Stimulated activated CD4-positive, alpha-beta T cell treated with anti-CD3 and anti-CD28 coated beads, TNF-alpha, amount 100 ng/mL, for 48 hours (primary cell): Measurements from ENCODE around the gene ETNK1.
A peak's percentile ranks its signal among the peaks of the same experiment; 100 is the strongest.
"Not testable (repeated sequence)": the region's sequence is repeated elsewhere in the genome, so short reads cannot be mapped to it uniquely, and the experiment has no call there.

ENCODE experiments used
- DNase-seq, 3 donors: peaks; one replicate each; pipeline ENCODE4 v3.0.0-alpha.2; 2020; ENCODE audit warnings: low read depth in 3 of 3

Gene ETNK1, protein sequence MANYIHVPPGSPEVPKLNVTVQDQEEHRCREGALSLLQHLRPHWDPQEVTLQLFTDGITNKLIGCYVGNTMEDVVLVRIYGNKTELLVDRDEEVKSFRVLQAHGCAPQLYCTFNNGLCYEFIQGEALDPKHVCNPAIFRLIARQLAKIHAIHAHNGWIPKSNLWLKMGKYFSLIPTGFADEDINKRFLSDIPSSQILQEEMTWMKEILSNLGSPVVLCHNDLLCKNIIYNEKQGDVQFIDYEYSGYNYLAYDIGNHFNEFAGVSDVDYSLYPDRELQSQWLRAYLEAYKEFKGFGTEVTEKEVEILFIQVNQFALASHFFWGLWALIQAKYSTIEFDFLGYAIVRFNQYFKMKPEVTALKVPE

DNA sequence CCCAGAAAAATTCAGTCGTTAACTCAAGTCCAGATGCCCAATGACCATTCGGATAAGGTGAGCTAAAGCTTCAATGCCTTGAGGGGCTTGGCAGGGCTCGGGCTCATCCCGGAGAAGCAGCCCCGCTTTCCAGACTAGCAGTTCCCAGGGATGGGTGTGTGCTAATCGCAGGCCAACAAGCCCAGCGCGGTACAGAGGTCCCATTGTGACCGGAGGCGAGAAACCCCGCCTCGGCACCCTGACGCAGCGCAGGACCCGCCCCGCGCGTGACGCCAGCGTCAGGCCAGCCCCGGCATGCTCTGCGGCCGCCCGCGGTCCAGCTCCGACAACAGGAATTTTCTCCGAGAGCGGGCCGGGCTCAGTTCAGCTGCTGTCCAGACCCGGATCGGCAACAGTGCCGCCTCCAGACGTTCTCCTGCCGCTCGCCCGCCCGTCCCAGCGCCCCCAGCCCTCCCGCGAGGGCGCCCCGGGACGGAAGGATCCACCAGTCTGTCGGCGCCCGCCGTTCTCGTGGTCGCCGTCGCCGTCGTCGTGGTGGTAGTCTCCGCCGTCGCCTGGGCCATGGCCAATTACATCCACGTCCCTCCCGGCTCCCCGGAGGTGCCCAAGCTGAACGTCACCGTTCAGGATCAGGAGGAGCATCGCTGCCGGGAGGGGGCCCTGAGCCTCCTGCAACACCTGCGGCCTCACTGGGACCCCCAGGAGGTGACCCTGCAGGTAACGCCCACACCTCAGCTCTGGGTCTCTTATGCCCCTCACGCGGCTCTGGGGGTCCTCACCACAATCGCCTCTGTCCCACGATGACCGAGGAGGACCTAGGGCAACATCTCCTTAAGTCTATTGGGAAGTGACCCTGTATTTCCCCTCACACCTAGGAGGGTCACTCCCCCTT lies at the start of gene ETNK1:
Gene ETNK1, plus strand, starts transcription at position 302 of the 892 bp plus-strand sequence. Its CDS starts 260 bp downstream, at position 562.
- DNase-seq, result peak; percentile 71 to 81 (median 77)

DNA sequence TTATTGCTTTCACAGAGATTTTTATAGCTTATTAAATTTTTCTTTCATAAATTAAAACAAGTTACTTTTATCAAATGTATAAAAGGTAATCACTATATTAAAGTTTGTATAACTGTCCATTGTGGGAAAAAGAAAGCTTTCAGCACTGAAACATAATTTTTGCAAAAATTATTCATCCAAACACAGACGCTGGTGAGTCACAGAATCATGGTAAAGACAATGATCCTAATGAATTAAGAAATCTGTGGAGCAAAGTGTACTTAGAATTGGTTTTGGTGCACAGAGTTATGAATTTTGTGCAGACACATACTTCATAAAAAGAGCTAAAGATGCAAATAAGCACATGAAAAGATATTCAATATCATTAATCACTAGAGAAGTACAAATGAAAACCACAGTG lies 48.9 kb upstream of the ETNK1 start:
- no peak for DNase-seq

DNA sequence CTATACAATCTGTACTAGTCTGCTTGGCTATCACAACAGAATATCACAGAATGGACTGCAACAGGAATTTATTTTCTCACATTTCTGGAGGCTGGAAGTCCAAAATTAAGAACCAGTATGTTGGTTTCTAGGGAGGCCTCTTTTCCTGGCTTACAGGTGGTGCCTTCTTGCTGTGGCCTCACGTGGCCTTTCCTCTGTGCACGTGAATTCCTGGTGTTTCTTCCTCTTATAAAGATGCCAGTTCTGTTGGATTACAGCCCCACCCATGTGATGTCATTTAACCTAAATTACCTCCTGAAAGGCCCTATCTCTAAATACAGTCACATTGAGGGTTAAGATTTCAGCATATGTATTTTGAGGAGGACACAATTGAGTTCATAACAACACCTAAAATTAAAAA lies 48.5 kb upstream of the ETNK1 start:
- DNase-seq, result no peak

DNA sequence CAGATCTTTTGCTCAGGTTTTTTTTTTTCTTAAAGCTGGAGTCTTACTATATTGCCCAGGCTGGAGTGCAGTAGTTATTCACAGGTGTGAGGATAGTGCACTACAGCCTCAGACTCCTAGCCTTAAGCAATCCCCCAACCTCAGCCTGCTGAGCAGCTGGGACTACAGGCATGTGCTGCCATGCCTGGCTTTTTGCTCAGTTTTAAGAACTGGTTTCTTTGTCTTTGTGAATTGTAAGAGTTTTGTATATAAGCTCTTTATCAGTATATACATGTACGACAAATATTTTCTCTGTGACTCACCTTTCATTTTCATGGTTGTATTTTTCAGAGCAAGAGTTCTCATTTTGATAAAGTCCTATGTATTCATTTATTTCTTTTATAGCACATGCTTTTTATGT lies 47.3 kb upstream of the ETNK1 start:
- DNase-seq, result no peak

DNA sequence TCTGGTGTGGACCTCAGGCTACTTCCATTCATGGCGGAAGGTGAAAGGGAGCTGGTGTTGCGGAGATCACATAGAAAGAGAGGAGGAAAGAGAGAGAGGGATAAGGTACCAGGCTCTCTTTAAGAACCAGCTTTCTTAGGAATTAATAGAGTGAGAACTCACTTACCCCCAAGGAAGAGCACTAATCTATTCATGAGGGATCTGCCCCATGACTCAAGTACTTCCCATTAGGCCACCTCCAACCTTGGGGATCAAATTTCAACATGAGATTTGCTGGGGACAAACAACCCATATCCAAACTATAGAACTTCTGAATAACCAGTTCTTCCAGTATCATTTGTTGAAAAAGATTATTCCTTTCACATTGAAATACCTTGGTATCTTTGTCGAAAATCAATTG lies 46.6 kb upstream of the ETNK1 start:
- no peak for DNase-seq

DNA sequence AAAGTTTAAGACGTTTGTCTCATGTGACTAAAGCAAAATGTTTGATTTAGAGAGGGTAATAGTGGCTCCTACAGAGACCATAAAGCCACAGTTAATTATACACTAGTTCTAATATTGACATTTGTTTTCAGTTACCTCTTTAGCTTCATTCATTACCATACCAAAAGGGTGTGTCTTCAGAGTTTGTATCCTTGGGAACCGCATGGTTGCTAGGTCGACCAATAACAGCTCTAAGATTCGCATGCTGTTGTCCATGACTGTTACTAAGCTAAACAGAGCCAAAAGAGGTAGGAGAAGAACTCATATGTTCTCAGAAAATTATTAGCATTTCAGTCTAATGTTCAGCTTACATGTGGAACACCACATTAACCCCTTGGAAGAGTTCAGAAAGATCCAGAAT lies 36.2 kb upstream of the ETNK1 start:
- no peak for DNase-seq

DNA sequence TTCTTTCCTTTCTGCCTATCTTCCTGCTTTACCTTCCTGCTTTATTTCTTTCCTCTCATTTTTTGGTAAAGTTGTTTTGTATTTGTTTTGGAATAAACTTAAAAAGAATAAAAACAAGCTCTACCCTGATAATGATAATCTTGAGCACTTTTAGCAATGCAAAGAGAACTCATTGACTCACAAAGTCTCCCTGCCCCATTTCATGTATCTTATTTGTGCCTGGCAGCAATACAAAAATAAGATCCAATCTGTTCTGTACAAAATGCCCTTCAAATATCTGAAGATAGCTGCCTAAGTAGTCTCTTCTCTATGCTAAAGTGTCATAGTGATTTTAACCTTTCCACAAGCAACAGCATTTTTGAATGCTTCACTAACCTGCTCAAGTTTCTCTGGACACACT lies 31.1 kb upstream of the ETNK1 start:
- no peak for DNase-seq

DNA sequence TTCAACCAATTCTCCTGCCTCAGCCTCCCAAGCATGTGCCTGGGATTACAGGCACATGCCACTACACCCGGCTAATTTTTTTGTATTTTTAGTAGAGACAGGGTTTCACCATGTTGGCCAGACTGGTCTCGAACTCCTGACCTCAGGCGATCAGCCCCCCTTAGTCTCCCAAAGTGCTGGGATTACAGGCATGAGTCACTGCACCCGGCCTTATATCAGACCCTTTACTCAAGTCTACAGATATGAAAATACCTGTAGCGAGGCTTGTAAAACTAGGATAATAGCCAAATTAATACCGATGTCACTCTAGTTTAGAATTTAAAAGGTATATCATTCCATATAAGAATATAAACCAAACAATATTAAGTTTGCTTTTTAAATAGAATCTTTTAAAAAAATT lies 27.4 kb upstream of the ETNK1 start:
- not testable (repeated sequence) for DNase-seq

DNA sequence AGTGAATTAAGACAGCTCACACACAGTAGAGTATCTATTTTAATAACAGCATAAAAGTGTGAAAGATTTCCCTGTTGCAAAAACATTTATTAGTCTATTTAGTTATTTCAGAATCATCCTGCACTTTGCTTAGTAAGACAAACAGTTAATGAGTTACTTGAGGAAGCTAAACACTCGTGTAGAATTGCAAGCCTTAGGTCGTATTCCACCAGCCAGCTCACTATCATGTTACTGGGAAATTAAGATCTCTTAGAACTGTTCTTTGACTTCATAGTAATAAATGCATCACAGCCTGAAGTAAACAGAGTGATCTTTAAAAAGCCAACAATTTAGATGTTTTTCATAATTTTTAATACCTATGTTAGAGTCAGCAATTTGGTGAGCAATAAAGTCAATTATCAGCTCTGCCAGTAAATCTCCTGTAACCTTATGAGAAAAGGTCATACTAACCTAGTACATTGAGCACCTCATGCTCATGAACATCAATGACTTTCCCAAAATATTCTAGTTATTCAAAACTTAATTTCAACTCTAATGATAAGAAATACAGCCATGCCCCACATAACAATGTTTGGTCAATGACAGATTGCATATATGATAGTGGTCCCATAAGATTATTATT lies 26.7 kb upstream of the ETNK1 start:
- DNase-seq, result no peak

DNA sequence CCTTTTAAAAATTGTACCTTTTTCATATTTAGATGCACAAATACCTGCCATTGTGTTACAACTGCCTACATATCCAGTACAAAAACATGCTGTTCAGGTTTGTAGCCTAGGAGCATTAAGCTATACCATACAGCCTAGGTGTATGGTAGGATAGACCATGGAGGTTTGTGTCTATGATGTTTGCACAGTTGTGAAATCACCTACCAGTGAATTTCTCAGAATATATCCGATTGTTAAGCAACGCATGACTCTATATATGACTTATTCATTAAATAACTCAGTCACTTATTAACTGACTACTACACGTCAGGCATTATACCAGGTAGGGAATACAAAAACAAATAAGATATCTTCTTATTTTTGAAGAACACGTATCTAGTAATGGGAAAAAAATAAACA lies 26.2 kb upstream of the ETNK1 start:
- no peak for DNase-seq

DNA sequence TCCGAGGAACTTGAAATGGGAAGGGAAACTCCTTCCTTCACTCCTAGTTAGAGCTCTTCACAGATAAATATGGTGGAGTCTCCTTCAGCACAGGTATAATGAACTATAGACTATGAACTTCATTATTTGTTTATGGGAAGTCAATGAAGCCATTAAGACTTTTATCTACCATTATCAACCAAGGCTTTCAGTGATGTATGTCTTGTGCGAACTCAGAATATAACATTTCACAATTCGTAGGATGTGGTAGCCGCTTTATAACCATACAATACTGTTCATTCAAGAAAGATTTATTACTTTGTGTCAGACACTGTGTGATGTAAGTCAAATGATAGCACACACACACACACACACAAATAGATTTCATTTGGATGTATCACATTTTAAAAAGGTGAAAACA lies 24.8 kb upstream of the ETNK1 start:
- DNase-seq, result no peak

DNA sequence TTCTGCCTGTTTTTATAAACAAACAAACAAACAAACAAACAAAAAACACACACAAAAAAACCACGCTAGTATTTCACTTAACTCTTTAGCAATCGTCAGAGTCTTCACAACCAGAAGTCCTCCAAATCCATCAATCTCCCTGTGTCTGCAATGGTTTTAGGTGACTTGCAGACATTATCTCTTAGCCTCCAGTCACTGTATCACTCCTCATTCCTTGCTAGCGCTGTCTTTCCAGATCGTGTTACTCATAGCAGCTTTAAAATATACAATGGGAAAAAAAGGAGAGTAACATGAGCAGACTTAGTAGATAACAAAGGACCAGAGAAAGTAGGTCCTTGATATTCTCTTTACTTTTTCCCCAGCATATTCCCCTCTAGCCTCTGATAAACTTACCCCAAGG lies 15.5 kb upstream of the ETNK1 start:
- DNase-seq, result no peak

DNA sequence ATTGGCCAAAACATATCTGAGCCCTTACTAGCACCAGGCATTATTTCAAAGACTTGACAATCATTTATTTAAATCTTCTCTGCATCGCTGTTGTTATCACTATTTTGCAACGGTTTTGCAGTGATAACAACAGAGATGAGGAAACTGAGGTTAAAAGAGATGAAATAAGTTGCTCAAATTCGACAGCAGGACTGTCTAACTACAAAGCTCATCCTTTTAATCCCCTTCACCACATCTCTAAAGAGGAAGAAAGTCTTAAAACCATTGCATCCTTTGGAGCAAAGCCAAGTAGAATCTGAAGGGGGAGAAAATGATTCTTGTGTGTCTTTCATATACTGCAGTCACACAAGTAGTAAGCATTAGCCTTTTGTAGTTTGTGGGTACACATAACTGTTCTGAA lies 14.8 kb upstream of the ETNK1 start:
- no peak for DNase-seq

DNA sequence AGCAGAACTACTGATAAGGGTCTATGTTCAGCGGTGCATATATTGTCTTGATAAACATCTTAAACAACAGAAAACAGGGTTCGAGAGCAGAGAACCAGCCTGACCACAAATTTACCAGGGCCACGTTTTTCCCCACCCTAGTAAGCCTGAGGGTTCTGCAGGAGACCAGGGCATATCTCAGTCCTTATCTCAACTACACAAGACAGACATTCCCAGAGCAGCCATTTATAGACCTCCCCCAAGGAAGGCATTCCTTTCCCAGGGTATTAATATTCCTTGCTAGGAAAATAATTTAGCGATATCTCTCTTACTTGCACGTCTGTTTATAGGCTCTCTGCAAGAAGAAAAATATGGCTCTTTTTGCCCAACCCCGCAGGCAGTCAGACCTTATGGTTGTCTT lies 12.1 kb upstream of the ETNK1 start:
- DNase-seq, result not testable (repeated sequence)

DNA sequence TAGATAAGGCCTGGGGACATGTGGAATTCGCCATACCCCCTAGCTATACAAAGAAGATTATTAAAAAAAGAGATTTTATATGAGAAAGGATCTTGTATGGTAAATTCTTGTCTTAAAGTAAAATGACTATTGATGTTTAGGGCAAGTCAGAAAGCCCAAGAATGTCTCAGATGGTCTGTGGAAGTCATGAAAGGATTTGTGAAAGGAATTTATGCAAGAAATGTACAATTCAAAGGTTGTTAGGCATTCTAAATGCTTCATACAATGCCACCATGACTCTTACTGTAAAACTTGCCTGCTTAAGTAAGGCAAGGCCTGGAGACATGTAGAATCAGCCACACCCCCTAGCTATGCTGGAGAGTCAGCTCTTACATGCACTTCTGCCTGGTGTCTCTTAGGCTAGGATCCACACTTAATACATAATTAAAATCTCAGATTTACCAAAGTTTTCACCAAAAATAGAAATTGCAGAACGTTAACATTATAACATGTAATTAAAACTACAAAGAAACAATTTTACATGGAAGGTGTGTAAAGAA lies 8.9 kb upstream of the ETNK1 start:
- no peak for DNase-seq

DNA sequence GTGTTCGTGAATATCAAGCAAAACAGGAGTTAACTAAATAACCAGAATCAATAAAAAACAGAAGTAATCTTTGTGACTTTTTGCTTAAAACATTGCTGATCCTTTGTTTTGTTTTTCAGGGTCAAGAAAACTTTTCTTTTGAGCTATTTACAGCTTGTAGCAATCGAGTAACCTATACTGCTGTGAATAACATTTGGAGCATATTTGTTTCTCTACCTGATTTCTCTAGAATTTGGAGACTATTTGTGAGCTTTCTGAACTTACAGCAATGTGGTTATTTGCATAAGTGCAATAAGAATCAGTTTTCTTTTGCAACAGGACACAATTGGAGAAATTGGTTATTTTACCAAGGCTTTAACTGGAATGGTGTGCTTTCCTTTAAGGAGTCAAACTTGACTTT lies 7.3 kb upstream of the ETNK1 start:
- no peak for DNase-seq

DNA sequence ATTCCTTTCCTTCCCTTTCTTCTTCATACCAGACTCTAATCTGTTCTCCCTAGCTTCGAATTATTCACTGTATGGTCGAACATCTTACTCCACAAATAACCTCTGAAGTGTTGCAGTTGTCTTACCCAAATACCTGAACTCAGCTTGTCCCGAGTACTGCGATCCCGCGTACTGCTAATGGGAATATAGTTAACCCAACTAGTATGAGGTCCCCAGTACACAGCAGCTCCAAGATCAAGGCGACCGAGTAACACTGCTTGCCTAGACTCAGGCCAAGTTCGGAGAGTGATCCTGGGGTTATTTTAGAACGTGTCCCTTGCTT lies 462 bp upstream of the ETNK1 start:
- DNase-seq, result peak in 1 of 3 donors; percentile 4

DNA sequence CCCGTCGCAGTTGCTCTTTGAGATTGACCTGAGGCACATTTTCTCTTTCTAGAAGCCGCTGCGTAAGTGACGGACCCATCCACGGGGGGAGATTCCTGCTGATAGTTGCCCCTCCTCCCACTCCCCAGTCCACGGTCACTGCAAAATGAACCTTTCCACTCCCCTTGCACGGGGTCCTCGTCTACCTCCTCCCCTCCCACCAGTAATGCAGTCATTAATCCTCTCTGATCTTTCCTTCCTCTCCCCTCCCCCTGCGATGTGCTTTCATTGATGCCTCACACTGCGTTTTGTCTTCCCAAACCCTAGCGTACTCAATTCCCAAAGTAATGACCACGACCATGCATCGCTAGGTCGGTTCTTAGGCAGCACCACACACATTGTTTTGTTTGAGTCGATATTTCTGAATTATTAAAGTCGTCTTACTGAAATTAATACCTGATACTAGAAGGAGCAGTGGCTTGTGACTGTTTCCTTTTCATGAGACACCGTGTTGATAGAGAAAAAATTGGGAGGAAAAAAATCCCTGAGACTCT lies 857 bp downstream of the ETNK1 start:
- peak in 1 of 3 donors; percentile 28 for DNase-seq

DNA sequence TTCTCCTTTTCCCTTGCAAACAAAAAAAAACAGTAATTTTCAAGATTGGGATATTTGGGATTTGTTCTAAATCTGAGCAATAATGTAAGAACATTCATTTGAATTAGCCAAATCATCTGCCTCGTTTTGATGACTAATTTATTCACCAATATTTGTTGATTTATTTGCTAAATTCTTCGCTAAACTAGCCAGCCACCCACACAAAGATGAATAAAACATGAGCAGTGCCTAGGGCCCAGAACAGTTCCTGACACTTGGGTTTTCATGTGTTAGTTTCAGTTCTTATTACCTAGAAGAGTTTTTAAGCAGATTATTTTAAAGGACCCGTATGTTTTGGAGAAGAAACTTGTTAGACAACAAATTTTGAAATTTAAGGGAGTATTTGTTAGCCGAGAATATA lies 1.4 kb downstream of the ETNK1 start:
- peak in 1 of 3 donors; percentile 6 for DNase-seq

DNA sequence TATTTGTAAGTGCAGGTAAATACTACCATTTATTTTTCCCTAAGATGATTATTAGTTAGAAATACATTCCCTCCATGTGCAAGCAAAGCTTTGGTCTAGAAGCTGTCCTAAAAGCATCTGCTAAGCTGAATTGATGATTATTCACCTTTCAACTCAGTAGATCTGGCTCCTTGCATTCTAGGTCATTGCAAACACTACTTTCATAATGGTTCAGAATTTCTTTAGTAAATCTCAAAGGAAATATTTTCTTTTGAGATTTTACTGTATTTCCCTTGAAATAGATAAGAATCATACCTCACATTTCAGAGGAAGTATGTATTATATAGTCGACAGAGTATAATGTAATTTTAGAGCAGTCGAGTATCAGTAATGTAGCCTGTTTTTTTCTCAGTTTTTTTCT lies 2.4 kb downstream of the ETNK1 start:
- no peak for DNase-seq

DNA sequence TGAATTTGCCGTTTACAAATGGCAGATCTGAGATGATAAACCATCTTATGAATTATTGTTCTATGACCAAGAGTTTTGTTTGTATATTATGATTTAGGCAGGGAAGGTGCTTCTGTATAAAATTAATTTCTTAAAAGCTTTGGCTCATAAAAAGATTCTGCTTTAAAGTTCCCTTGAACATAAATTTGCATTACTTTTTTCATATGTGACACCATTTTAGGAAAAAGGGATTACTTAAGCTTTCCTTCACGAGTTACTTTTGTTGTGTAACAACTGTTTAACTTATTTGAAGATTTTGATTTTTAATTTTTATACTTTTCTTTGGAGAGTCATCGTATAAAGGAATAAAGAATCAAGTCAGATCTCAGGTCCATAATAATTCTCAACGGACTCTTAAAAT lies 3.3 kb downstream of the ETNK1 start:
- DNase-seq, result no peak

DNA sequence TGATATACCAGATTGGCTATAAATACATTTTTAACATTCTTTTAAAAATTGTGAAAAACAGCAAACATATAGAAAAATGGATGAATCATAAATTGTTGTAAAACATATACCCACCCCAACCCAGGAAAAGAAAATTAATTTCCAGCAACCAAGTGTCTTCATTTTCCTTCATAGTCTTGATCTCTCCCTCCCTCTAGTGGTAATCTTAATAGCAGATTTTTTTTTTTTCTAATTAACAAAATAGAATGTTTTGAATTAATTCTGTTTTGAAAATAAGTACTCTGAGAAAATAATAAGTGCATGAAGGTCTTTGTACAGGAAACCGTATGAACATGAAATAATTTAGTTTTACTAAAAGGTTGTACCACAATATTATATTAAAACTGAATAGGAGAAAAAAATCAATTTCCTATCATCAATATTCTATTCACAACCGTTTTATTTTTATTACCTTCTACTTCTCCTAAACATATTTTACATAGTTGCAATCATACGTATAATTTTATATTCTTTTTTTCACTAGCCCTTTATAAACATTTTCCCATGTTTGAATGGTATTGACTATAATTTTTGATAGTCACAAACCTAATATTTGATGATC lies 7.0 kb downstream of the ETNK1 start:
- DNase-seq, result no peak
